GM12864 (cell line): ENCODE measurements around the gene LCE6A.

ENCODE experiments used
- DNase-seq: peaks from one replicate; pipeline ENCODE4 v3.0.0-alpha.2; 2011; ENCODE audit warnings: low read depth
- H3K4me3 ChIP-seq: 2 replicates; pipeline ENCODE4 v1.5.1; 2011; ENCODE audit warnings: mild to moderate bottlenecking, low read depth, low read length, control low read depth
- CTCF ChIP-seq: IDR thresholded peaks from 2 replicates; pipeline ENCODE4 v1.5.1; 2011; ENCODE audit warnings: low read depth, mild to moderate bottlenecking, moderate library complexity, low read length, control low read depth, inconsistent platforms; ENCODE audit errors: missing control alignments

Gene LCE6A

GRCh38 chr1:152880316-152880715, 37.7 kb downstream of the LCE6A start:
- no peak for DNase-seq
- no peak overlapping the region for H3K4me3 ChIP-seq
- TF ChIP-seq CTCF, result no peak

- H3K4me3 ChIP-seq, result no peak overlapping the region
- no peak for TF ChIP-seq CTCF
- DNase-seq, result peak; percentile 13
Measured at GRCh38 chr1:152880907-152881306, 38.3 kb downstream of the LCE6A start.

GRCh38 chr1:152884085-152884484, 41.4 kb downstream of the LCE6A start:
- no peak for DNase-seq
- no peak for TF ChIP-seq CTCF
- H3K4me3 ChIP-seq, result no peak overlapping the region

- no peak for DNase-seq
- H3K4me3 ChIP-seq, result no peak overlapping the region
- TF ChIP-seq CTCF, result no peak
Measured at GRCh38 chr1:152884506-152884905, 41.9 kb downstream of the LCE6A start.

- no peak for TF ChIP-seq CTCF
- H3K4me3 ChIP-seq, result no peak overlapping the region
- DNase-seq, result no peak
Measured at GRCh38 chr1:152884966-152885624, 42.4 kb downstream of the LCE6A start.

- DNase-seq, result no peak
- TF ChIP-seq CTCF, result no peak
- H3K4me3 ChIP-seq, result no peak overlapping the region
Measured at GRCh38 chr1:152886085-152886484, 43.4 kb downstream of the LCE6A start.

GRCh38 chr1:152886758-152887409, 44.2 kb downstream of the LCE6A start:
- TF ChIP-seq CTCF, result no peak
- no peak for DNase-seq
- H3K4me3 ChIP-seq, result no peak overlapping the region
